Measurements from ENCODE around the gene THAP7. TPM values are rescaled to one million over a fixed set of nuclear protein-coding genes. Genes with fewer than 3 reads are reported as not detected.
"Not testable (repeated sequence)": the region's sequence is repeated elsewhere in the genome, so short reads cannot be mapped to it uniquely, and the experiment has no call there.

Gene THAP7
- total RNA-seq, 4 donors from 2014 or later, result 46.9 to 71.8 (median 49.3) TPM

DNA sequence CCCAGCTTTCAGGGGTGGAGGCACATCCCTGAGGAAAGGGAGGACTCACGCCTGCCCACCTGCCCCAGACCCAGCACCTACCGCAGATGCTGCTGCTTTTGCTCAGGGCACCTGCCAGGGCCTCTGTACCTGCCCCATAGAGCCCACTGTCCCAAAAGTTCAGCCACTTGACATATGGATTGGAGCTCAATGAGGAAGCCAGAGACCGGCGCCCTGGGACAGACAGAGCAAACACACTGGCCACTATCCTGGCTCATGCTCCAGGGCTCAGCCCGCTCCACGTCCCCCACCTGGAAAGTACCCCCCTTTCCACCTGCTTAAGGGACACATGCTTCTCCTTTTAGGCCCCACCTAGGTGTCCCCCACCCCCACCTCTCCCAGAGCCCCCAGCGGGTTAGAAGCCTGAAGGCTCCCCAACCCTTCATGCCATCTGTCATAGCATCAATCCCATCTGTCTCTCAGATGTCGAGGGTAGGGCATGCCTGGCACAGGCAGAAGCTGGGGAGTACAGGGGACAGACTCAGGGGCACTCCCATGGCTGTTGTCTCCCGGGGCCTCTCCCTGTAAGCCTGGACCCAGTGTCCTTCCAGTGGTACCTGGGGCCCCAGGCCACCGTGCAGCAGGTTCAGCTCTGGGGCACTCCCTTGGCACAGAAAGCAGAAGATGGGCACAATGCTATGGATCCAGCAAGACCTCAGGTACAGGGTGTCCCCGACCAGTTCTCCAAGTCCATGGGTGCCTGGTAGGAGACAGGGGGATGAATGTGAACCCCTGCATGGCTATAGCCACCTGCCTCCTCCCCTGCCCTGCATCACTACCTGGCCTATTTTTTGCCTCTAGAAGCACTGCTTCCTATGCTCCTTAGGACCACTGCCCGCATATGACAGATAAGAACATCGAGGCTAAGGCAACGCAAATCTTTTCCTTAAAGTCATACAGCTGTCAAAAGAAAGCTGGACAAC is 10.8 kb upstream of the THAP7 start:
- 78 to 84% methylated on average over 13 to 14 of the region's 14 CpGs for WGBS, 2 donors
- no peak for DNase-seq (ENCODE audit: low spot score in 2 of 2)
- TF ChIP-seq POLR2A (IDR thresholded peaks at IDR 0.05), result no peak
- TF ChIP-seq EP300 (IDR thresholded peaks at IDR 0.05), result no peak
- TF ChIP-seq, protein P1, sequence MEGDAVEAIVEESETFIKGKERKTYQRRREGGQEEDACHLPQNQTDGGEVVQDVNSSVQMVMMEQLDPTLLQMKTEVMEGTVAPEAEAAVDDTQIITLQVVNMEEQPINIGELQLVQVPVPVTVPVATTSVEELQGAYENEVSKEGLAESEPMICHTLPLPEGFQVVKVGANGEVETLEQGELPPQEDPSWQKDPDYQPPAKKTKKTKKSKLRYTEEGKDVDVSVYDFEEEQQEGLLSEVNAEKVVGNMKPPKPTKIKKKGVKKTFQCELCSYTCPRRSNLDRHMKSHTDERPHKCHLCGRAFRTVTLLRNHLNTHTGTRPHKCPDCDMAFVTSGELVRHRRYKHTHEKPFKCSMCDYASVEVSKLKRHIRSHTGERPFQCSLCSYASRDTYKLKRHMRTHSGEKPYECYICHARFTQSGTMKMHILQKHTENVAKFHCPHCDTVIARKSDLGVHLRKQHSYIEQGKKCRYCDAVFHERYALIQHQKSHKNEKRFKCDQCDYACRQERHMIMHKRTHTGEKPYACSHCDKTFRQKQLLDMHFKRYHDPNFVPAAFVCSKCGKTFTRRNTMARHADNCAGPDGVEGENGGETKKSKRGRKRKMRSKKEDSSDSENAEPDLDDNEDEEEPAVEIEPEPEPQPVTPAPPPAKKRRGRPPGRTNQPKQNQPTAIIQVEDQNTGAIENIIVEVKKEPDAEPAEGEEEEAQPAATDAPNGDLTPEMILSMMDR (IDR thresholded peaks at IDR 0.05), result no peak

DNA sequence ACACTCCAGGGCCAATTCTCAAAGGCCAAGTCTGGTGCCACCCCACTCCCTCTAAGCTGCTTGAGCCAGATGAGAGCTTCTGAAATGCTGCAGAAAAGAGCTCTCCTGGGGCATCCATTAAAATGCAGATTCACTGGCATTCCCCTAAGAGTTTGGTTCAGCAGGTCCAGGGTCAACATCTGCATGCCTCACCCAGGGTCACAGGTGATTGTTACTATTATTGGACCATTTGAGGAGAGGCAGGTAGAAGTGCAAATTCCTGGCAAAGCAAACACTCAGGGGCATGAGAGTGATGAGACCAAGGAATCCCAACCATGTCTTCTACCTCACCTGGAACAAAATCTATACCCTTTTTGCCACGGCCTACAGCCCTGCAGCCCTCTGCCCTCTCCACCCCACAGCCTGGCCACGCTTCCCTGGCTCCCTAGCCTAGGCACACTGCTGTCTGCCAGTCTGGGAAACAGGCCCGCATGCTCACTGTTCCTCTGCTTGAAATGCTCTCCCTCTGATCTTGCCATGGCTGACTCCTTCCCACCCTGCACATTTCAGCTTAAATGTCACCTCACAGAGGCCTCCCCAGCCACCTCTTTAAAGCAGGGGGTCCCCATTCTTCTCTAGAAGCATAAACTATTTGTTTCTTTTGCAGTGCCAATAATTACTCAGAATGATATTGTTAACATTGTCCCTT is 8.7 kb upstream of the THAP7 start:
- peaks cover 0 to 20% (median 18%) of the 10 kb centered on the region in 4 donors for H3K4me1 ChIP-seq
- H3K36me3 ChIP-seq, result no peaks in the 10 kb centered on the region
- H3K9me3 ChIP-seq, result no peaks in the 10 kb centered on the region
- no peak overlapping the region for H3K4me3 ChIP-seq
- 92 to 93% methylated on average over 3 of the region's 3 CpGs for WGBS, 2 donors
- no peak for DNase-seq (ENCODE audit: low spot score in 2 of 2)
- no peak overlapping the region for H3K27ac ChIP-seq
- H3K27me3 ChIP-seq, result no peaks in the 10 kb centered on the region
- no peak for TF ChIP-seq POLR2A (IDR thresholded peaks at IDR 0.05)
- TF ChIP-seq, protein P1 (IDR thresholded peaks at IDR 0.05), result no peak
- no peak for TF ChIP-seq EP300 (IDR thresholded peaks at IDR 0.05)

More for the DNA sequence above, 10.8 kb upstream of the THAP7 start:
- H3K27me3 ChIP-seq, result no peaks in the 10 kb centered on the region
- H3K4me1 ChIP-seq, result peaks cover 0 to 26% (median 21%) of the 10 kb centered on the region in 4 donors
- no peak overlapping the region for H3K27ac ChIP-seq
- H3K36me3 ChIP-seq, result no peaks in the 10 kb centered on the region
- H3K4me3 ChIP-seq, result no peak overlapping the region
- H3K9me3 ChIP-seq, result no peaks in the 10 kb centered on the region

DNA sequence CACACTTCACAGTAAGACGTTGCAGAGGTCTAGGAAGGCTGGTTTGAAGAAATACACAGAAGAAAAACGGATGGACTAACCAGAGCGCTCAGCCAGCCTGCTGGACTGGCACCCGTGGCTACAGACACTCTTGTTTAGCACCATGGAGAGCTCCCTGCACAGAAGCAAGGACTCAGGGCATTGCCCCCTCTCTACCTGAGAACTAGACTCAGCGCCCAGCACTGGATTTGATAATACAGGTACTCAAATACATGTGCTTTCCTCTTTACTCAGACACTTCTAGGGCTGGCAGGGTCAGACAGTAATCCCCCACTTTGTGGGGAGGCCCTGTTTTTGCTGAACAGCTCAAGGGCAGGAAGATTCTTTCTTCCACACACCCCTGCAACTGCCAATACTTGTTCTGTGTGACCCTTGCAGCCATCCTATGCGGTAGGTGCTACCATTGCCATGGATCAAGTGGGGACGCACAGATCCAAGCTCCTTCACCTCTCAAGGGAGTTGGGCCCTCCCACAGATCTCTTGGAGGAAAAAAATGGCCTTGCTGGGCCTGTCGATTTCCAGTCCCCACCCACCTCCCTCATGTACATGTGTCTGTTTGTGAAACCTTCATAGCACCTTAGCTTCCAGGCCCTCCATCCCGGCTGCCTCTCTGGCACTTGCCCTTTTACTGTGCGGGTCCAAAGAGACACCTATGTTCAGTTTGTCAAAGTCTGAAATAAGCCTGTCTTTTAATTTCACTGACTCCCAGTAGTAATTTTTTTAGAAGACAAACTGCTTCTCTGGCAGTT is 7.9 kb upstream of the THAP7 start:
- no peaks in the 10 kb centered on the region for H3K9me3 ChIP-seq
- H3K27me3 ChIP-seq, result no peaks in the 10 kb centered on the region
- 52% methylated on average over 9 to 10 of the region's 10 CpGs for WGBS, 2 donors
- H3K4me1 ChIP-seq, result peaks cover 0 to 13% (median 10%) of the 10 kb centered on the region in 4 donors
- TF ChIP-seq EP300 (IDR thresholded peaks at IDR 0.05), result no peak
- TF ChIP-seq POLR2A (IDR thresholded peaks at IDR 0.05), result no peak
- TF ChIP-seq, protein P1 (IDR thresholded peaks at IDR 0.05), result no peak
- no peak overlapping the region for H3K4me3 ChIP-seq
- no peak for DNase-seq (ENCODE audit: low spot score in 2 of 2)
- no peak overlapping the region for H3K27ac ChIP-seq
- no peaks in the 10 kb centered on the region for H3K36me3 ChIP-seq

DNA sequence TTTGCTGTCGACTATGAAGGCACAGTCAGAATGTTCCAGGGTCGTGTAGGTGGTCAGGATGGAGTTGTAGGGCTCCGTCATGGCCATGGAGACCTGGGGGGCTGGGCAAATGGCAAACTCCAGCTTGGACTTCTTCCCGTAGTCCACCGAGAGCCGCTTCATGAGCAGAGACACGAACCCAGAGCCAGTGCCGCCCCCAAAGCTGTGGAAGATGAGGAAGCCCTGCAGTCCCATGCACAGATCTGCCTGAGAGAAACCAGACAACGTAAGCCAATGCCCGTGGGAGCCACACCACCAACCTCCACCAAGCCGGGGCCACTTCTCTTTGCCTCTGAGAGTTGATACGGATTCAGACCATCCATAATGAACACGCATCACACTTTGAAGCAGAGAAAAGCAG is 7.3 kb upstream of the THAP7 start:
- not testable (repeated sequence) for H3K27ac ChIP-seq; H3K4me1 ChIP-seq; H3K36me3 ChIP-seq; H3K9me3 ChIP-seq; DNase-seq (ENCODE audit: low spot score in 2 of 2); H3K4me3 ChIP-seq; H3K27me3 ChIP-seq
- WGBS, 2 donors, result 89 to 92% methylated on average over 13 of the region's 13 CpGs

DNA sequence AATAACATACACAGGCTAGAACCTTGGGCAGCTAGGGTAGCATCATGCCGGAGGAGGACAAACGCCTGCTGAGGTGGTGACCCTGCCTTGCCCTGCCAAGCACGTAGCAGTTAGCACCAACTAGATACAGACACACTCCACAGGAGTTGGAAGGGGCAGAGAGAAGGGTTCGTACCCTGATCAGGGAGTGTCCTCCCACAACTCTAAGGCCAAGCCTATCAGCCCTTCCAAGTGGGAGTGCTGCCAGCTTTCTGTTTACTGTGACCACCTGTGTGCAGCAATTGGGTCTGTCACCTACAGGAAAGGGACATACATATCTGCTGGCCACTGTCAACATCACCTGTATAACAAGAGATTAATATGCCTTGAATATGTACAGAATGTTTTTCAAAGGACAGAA is 1.9 kb upstream of the THAP7 start:
- Histone ChIP-seq H3K4me3 (no peak overlapping the region), H3K9me3 (no peaks in the 10 kb centered on the region), H3K36me3 (peaks cover 0 to 19% (median 9%) of the 10 kb centered on the region in 3 donors), H3K27ac (peak overlapping the region in 1 of 4 donors; percentile 99), H3K4me1 (peaks cover 0 to 41% (median 30%) of the 10 kb centered on the region in 4 donors), H3K27me3 (no peaks in the 10 kb centered on the region)
- no peak for DNase-seq (ENCODE audit: low spot score in 2 of 2)
- 68 to 77% methylated on average over 4 of the region's 4 CpGs for WGBS, 2 donors
- TF ChIP-seq EP300 (IDR thresholded peaks at IDR 0.05) (no peak), POLR2A (IDR thresholded peaks at IDR 0.05) (no peak)
- TF ChIP-seq, protein P1 (IDR thresholded peaks at IDR 0.05), result no peak

Measured in tibial nerve (tissue), 4 donors.